ENCODE results near the gene GOLGA5. TPM values are rescaled to one million over a fixed set of nuclear protein-coding genes. Genes with fewer than 3 reads are reported as not detected.

The GOLGA5 gene
- total RNA-seq, 1 experiment from 2014 or later = 22.3 TPM

DNA sequence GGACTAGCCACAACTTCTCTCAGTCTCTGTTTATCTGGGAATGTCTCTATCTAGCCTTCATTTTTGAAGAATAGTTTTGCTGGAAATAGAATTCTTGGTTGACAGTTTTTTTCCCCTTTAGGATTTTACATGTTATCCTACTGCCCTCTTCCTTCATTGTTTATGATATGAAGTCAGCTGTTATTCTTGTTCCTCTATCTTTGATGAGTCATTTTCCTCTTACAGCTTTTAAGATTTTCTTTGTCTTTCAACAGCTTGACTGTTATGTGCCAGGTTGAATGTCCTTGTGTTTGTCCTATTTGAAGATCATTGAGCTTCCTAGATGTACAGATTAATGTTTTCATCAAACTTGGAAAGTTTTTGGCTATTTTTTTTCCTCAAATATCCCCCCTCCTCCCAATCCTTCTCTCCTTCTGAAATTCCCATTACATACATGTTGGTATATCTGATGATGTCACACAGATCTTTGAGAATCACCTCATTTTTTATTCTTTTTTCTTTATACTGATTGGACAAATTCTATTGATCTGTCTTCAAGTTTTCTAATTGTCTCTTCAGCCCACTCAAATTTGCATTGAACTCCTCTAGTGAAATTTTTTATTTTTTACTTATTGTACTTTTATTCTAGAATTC, 4.5 kb upstream of the GOLGA5 start:
- no peak for DNase-seq (ENCODE audit: low read depth, low spot score)
- Histone ChIP-seq H3K36me3 (ENCODE audit: control insufficient read depth, insufficient read depth, low read length) (peaks cover 3% of the 10 kb centered on the region; the same call in 1 of the 2 replicates), H3K9me3 (ENCODE audit: control insufficient read depth, insufficient read depth, low read depth, low read length) (peaks cover 5% of the 10 kb centered on the region; the same call in 1 of the 2 replicates), H3K4me1 (ENCODE audit: control insufficient read depth, insufficient read depth, low read length) (no peaks in the 10 kb centered on the region), H3K27ac (ENCODE audit: low read length) (no peak overlapping the region), H3K27me3 (ENCODE audit: control insufficient read depth, insufficient read depth, low read length) (no peaks in the 10 kb centered on the region), H3K4me3 (ENCODE audit: low read depth in 2 of 2, low read length in 2 of 2) (no peak overlapping the region)
- POLR2A ChIA-PET = no interaction called here
- in situ Hi-C loops (cut with HindIII; ENCODE audit: low pct_unique_long_range_greater_than_20kb, low sequenced_read_pairs) = no loop called here
- no peak for TF ChIP-seq POLR2AphosphoS5 (IDR thresholded peaks at IDR 0.05; ENCODE audit: low read depth, low read length)
- TF ChIP-seq, protein P1, sequence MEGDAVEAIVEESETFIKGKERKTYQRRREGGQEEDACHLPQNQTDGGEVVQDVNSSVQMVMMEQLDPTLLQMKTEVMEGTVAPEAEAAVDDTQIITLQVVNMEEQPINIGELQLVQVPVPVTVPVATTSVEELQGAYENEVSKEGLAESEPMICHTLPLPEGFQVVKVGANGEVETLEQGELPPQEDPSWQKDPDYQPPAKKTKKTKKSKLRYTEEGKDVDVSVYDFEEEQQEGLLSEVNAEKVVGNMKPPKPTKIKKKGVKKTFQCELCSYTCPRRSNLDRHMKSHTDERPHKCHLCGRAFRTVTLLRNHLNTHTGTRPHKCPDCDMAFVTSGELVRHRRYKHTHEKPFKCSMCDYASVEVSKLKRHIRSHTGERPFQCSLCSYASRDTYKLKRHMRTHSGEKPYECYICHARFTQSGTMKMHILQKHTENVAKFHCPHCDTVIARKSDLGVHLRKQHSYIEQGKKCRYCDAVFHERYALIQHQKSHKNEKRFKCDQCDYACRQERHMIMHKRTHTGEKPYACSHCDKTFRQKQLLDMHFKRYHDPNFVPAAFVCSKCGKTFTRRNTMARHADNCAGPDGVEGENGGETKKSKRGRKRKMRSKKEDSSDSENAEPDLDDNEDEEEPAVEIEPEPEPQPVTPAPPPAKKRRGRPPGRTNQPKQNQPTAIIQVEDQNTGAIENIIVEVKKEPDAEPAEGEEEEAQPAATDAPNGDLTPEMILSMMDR (IDR thresholded peaks at IDR 0.05) = no peak
- CTCF ChIA-PET = no interaction called here
- intact Hi-C loops (cut with micrococcal nuclease; ENCODE audit: unreplicated experiment) = no loop called here
- no peak for ATAC-seq
- BruUV-seq (replicated peaks) = no TSS peak

DNA sequence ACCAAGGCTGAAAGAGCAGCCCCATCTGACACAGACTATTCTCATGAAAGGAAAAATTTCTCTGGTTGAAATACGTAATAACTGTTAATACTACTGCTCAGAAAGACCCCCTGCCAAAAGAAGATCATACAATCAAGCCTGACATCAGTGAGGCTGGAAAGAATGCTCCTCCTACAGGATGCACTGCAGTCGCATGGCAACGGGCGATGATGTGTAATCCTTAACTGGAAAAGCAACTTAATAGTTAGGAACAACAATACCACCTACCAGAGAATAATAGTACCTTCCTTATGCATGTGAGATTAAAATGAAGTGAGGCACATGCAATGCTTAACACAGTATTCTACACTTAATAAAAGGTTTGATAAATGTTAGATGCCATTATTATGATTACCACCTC, 1.2 kb upstream of the GOLGA5 start:
- Histone ChIP-seq H3K9me3 (ENCODE audit: control insufficient read depth, insufficient read depth, low read depth, low read length) (peaks cover 5% of the 10 kb centered on the region; the same call in 1 of the 2 replicates), H3K36me3 (ENCODE audit: control insufficient read depth, insufficient read depth, low read length) (peaks cover 6% of the 10 kb centered on the region; the same call in 1 of the 2 replicates), H3K27ac (ENCODE audit: low read length) (peak overlapping the region; percentile 98), H3K4me1 (ENCODE audit: control insufficient read depth, insufficient read depth, low read length) (peaks cover 6% of the 10 kb centered on the region), H3K4me3 (ENCODE audit: low read depth in 2 of 2, low read length in 2 of 2) (no peak overlapping the region; a peak in 1 of 4 replicates), H3K27me3 (ENCODE audit: control insufficient read depth, insufficient read depth, low read length) (no peaks in the 10 kb centered on the region)
- ChIA-PET POLR2A (no interaction called here), CTCF (no interaction called here)
- intact Hi-C loops (cut with micrococcal nuclease; ENCODE audit: unreplicated experiment) = no loop called here
- TF ChIP-seq, protein P2, sequence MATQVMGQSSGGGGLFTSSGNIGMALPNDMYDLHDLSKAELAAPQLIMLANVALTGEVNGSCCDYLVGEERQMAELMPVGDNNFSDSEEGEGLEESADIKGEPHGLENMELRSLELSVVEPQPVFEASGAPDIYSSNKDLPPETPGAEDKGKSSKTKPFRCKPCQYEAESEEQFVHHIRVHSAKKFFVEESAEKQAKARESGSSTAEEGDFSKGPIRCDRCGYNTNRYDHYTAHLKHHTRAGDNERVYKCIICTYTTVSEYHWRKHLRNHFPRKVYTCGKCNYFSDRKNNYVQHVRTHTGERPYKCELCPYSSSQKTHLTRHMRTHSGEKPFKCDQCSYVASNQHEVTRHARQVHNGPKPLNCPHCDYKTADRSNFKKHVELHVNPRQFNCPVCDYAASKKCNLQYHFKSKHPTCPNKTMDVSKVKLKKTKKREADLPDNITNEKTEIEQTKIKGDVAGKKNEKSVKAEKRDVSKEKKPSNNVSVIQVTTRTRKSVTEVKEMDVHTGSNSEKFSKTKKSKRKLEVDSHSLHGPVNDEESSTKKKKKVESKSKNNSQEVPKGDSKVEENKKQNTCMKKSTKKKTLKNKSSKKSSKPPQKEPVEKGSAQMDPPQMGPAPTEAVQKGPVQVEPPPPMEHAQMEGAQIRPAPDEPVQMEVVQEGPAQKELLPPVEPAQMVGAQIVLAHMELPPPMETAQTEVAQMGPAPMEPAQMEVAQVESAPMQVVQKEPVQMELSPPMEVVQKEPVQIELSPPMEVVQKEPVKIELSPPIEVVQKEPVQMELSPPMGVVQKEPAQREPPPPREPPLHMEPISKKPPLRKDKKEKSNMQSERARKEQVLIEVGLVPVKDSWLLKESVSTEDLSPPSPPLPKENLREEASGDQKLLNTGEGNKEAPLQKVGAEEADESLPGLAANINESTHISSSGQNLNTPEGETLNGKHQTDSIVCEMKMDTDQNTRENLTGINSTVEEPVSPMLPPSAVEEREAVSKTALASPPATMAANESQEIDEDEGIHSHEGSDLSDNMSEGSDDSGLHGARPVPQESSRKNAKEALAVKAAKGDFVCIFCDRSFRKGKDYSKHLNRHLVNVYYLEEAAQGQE (IDR thresholded peaks at IDR 0.05; ENCODE audit: insufficient read depth in 1 of 2, low read depth in 2 of 2, low read length in 1 of 2) = no peak
- TF ChIP-seq, protein P1 (IDR thresholded peaks at IDR 0.05) = no peak
- TF ChIP-seq TCF7L2 (IDR thresholded peaks at IDR 0.05; ENCODE audit: low read depth, low read length) = no peak
- TF ChIP-seq POLR2AphosphoS5 (IDR thresholded peaks at IDR 0.05; ENCODE audit: low read depth, low read length) = no peak
- no peak for TF ChIP-seq SIN3A (IDR thresholded peaks at IDR 0.05; ENCODE audit: borderline replicate concordance, insufficient read depth, low read depth, low read length)
- BruUV-seq (replicated peaks) = no TSS peak
- DNase-seq (ENCODE audit: low read depth, low spot score) = no peak
- in situ Hi-C loops (cut with HindIII; ENCODE audit: low pct_unique_long_range_greater_than_20kb, low sequenced_read_pairs) = no loop called here
- ATAC-seq = no peak
